ENCODE results near the gene TMEM108.

TMEM108 gene

GRCh38 chr3:133429063-133429462 lies 390.9 kb downstream of the TMEM108 start:
- DNase-seq, result no peak

- DNase-seq, result no peak
These were observed 401.4 kb downstream of the TMEM108 start for GRCh38 chr3:133439563-133439962.

GRCh38 chr3:133440652-133441051 lies 402.5 kb downstream of the TMEM108 start:
- DNase-seq, result no peak

- no peak for DNase-seq
These were observed 403.7 kb downstream of the TMEM108 start for GRCh38 chr3:133441867-133442270.

DNA sequence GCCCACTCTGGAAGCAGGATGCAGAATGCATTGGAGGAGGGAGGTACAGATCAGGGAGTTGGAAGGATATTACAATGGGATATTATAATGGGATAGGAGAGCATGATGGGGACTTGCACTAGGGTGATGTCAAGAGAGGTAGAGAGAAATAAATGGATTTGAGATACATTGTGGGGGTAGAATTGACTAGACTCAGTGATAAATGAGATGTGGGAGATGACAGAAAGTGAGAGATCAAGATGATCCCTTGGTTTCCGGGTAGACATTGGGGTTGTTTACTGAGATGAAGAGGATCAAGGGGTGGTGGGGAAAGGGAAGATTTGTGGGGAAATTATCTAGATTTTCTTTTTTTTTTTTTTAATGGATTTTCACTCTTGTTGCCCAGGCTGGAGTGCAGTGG lies 404.3 kb downstream of the TMEM108 start:
- no peak for DNase-seq

- DNase-seq, result peak; percentile 46 to 71
These were observed 405.6 kb downstream of the TMEM108 start for GRCh38 chr3:133443649-133444422.

GRCh38 chr3:133444423-133444774 lies 406.2 kb downstream of the TMEM108 start:
- DNase-seq, result no peak

GRCh38 chr3:133445108-133445507 lies 406.9 kb downstream of the TMEM108 start:
- peak in 1 of 2 experiments; percentile 31 for DNase-seq
